Fibroblast of the conjunctiva (primary cell): ENCODE data around the gene SLC25A10.
"Not testable (repeated sequence)": the region's sequence is repeated elsewhere in the genome, so short reads cannot be mapped to it uniquely, and the experiment has no call there.

Experiments
- DNase-seq: peaks from one replicate; pipeline ENCODE4 v3.0.0-alpha.2; 2010; ENCODE audit warnings: low read depth

Gene SLC25A10, protein sequence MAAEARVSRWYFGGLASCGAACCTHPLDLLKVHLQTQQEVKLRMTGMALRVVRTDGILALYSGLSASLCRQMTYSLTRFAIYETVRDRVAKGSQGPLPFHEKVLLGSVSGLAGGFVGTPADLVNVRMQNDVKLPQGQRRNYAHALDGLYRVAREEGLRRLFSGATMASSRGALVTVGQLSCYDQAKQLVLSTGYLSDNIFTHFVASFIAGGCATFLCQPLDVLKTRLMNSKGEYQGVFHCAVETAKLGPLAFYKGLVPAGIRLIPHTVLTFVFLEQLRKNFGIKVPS

DNA sequence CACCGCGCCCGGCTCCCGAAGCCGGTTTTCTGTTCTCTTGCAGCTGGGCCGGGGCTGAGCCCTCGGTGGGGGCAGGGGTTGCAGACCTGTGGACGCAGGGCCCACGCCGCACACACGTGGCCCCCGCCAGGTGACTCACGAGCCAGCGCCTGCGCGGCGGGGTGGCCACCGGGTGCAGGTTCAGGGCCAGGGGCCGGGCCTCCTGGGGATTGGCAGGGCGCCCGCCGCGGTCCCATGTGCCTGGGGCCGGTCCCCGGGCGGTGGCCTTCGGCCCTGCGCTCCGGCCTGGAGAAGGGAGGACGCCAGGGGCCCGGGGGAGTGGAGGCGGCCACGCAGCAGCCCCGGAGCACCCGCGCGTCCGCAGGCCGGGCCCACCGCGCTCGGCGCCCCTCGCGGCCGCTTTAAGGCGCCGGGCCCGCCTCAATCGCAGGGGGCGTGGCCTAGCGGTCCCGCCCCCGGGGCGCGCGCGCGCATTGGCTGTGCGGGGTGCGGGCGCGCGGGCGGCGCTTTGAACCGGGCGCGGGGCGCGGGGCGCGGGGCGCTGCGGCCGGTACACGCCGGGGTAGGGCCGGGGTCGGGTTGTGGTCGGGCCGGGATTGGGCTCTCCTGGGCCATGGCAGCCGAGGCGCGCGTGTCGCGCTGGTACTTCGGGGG is at the start of gene SLC25A10:
TSS of gene SLC25A10 (plus strand) at position 471 of the 654 bp plus-strand sequence. CDS start at position 614, 143 bp downstream.
- DNase-seq = peak; percentile 30

- DNase-seq = no peak
Measured at GRCh38 chr17:81664051-81664470, 48.0 kb upstream of the SLC25A10 start.

DNA sequence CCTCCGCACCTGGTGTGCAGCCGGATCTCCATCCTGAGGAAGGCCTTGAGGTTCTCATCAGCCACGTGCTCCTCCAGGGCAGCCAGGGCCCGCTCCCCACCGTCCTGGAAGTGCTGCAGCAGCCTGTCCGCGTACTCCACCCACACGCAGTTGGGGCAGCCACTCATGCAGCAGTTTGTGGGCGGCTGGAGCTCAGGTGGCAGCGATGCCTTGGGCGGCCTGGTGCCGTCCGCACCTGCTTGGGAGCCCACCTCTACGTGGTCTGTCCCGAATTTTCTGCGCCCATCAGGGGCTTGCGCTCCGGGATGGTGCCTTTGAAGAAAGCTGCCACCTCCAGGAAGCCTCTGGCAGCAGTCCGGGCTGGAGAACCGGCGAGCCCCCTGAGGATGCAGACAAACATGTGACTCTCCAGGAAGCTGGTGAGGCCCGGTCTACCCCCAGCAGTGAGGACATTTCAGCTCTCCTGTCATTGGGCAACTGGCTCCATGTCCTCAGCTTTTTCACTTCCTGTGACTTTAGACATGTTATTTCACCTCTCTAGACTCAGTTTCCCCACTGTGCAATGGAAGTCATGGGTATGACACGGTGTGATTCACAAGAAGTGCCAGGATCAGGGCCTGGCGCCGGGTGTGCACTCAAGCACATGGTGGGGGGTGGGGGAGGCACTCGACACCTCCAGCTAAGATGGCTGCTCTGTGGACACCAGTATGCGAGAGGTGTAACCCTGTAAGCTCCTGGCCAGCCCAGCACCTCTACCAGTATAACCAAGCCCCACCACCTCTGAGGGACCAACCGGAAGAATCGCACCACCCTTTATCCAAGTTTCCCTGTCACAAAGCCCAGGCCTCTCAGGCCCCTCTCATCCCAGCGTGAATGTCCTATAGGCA is 46.6 kb upstream of the SLC25A10 start:
- DNase-seq = no peak

GRCh38 chr17:81666092-81666341 is 46.1 kb upstream of the SLC25A10 start:
- DNase-seq = no peak

- DNase-seq = peak; percentile 92
Measured at GRCh38 chr17:81666342-81667191, 45.5 kb upstream of the SLC25A10 start, which contains the start of the genes CCDC137 and OXLD1. Gene CCDC137 (plus strand): TSS chr17:81666737. CDS start chr17:81666767, 30 bp downstream. Gene OXLD1 (minus strand): TSS chr17:81666605. CDS start chr17:81666577, 28 bp downstream.

- DNase-seq = no peak
Measured at GRCh38 chr17:81667754-81668153, 44.3 kb upstream of the SLC25A10 start.

- no peak for DNase-seq
Measured at GRCh38 chr17:81672504-81672903, 39.6 kb upstream of the SLC25A10 start.

DNA sequence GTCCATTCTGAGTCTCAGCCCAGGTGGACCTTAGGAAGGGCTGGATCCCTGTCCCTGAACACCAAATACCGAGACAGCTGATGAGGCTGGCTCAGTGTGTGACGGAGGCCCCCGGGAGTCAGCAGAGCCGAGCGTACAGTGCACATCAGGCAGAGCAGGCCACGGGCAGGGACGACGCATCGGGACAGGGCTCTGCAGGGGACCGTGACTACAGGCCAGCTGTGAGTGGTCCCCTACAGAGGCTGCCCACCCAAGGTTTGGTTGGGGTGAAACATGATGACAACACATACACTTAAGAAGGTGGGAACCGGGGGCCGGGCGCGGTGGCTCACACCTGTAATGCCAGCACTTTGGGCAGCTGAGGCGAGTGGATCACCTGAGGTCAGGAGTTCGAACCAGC is 39.1 kb upstream of the SLC25A10 start:
- DNase-seq = no peak

DNA sequence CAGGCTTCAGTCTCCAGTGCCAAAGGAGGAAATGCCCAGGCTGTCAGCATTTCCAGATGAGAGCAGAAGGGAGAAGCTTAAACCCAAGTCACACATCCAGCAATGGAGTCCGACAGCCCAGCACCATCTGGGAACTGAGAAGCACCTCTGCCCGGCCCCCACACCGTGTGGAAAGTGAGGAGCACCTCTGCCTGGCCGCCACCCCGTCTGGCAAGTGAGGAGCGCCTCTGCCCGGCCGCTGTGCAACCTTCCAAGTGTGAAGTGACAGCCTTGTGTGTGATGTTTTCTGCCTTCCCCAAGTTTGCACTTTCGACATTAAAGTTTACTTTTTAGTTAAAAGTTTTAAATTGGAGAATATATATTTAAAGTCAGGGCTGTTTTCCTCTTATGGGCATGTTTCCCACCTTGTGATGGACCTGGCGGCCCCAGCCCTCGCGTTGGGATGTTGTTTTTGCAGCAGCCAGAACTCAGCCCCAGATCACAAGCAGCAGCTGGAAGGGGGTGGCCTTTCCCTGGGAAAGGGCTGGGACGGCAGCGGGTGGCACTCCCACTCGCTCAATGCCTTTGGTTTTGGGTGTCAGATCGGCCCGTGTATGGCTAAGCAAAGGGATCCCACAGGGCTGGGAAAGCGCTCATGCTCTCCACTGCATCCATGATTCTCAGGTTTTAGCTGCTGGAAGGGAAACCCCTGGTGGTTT is 38.4 kb upstream of the SLC25A10 start:
- no peak for DNase-seq

DNA sequence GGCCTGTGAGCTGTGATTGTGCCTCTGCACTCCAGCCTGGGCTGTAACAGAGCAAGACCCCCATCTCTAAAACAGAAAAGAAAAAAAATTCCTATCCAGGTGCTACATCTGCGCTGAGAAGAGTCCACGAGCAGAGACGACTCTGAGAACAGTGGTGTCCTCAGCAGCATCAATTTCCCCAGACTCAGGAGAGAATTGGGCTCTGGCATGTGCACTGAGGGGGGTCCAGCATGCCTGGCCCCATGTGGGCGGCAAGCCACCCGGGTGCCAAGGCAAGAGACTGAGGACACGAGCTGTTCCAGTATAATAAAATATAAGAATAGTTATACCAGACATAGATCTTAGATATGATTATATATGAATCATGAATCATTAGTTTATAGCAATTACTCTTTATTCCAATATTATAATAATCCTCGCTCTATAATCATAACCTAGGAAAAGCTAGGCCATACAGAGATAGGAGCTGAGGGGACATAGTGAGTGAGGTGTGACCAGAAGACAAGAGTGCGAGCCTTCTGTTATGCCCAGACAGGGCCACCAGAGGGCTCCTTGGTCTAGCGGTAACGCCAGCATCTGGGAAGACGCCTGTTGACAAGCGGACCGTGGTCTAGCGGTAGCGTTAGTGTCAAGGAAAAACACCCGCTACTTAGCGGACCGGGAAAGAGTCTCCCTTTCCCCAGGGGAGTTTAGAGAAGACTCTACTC is 36.4 kb upstream of the SLC25A10 start:
- not testable (repeated sequence) for DNase-seq

DNA sequence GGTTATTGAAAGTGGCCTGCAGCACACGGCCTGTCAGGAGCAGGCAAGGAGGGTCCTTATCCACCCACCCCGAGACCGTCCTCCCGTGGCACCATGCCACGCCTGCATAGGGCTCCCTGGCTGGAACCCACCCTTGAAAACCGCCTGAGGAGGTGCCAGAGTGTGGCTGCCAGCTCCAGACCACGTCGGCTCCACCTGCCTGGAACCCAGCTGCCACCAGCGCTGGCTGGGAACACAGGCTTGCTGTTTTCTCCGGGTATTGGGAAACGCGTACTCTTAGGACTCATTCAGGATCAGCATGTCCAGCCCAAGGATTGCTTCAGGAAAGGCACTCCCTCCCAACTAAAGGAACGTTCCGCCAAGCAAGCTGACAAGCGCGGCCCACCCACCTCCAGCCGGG is 35.2 kb upstream of the SLC25A10 start:
- no peak for DNase-seq

GRCh38 chr17:81680150-81680549 is 31.9 kb upstream of the SLC25A10 start:
- DNase-seq = no peak

- no peak for DNase-seq
Measured at GRCh38 chr17:81681672-81682071, 30.4 kb upstream of the SLC25A10 start.

GRCh38 chr17:81682565-81683207 is 29.4 kb upstream of the SLC25A10 start:
- DNase-seq = no peak

DNA sequence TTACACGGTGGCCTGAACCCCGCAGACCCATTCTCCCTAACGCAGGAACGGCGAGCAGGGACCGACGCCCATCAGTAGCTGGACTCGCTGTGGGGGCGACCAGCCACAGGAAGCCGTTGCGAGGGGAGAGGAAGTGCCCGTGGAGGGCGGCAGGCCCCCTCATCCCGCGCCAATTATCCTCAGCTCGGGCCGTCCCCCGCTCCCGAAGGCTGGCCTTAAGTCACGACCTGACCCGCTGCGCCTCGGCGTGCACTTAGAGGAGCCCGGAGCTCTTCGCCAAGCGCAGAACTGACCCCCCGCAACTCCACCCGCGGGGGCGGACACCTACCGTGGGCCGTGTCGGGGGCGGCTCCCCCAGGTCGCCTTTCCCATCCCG is 28.9 kb upstream of the SLC25A10 start:
- no peak for DNase-seq

GRCh38 chr17:81683584-81684441 is 28.3 kb upstream of the SLC25A10 start, which contains the start of the genes ARL16 and HGS:
Gene ARL16 (minus strand): TSS chr17:81683797. CDS start chr17:81683753, 44 bp downstream.
Gene HGS (plus strand): TSS chr17:81684011. CDS start chr17:81684067, 56 bp downstream.
- peak; percentile 97 for DNase-seq

DNA sequence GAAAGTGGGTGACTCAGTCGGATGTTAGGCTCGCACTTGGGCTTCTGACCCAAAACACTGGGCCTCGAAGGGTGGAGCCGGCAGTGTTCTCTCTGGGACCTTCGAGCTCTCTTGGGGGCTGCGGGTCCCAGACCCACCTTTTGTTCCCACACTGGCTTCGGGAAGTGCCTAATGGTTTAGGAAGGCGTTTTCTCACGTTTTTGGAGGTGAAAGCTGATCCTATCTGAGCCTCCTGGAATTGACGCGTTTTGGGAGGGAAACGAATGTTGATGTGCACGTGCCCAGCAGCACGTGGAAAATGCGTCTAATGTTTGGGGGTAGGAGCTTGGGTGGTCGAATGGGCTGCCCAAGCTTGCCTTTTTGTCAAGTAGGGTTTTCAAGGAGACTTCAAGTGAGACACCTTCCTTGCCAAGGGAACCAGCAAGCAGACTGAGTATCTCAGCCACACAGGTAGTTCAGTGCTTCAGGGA is 27.6 kb upstream of the SLC25A10 start:
- DNase-seq = peak; percentile 56

GRCh38 chr17:81685108-81685507 is 27.0 kb upstream of the SLC25A10 start:
- DNase-seq = no peak

- DNase-seq = no peak
Measured at GRCh38 chr17:81686614-81687013, 25.5 kb upstream of the SLC25A10 start.
